Body of pancreas (tissue), 4 donors: Measurements from ENCODE around the gene ADAMTS2.

Experiments
- POLR2A ChIP-seq, 3 donors: fragments of 450-650 bp; IDR thresholded peaks; one replicate each; pipeline ENCODE4 v1.6.1; 2016; ENCODE audit warnings: antibody characterized with exemption in 3 of 3, mild to moderate bottlenecking in 2 of 3
- TF ChIP-seq, protein P1 (sequence below), 7 experiments: fragments of 450-650 bp in 4 of 7; fragments of 200-600 bp in 3 of 7; sonication (generic) in 3 of 7; IDR thresholded peaks; one replicate each; pipeline ENCODE4 v1.5.1; 2016 to 2019; ENCODE audit warnings: antibody characterized with exemption in 7 of 7

DNA sequence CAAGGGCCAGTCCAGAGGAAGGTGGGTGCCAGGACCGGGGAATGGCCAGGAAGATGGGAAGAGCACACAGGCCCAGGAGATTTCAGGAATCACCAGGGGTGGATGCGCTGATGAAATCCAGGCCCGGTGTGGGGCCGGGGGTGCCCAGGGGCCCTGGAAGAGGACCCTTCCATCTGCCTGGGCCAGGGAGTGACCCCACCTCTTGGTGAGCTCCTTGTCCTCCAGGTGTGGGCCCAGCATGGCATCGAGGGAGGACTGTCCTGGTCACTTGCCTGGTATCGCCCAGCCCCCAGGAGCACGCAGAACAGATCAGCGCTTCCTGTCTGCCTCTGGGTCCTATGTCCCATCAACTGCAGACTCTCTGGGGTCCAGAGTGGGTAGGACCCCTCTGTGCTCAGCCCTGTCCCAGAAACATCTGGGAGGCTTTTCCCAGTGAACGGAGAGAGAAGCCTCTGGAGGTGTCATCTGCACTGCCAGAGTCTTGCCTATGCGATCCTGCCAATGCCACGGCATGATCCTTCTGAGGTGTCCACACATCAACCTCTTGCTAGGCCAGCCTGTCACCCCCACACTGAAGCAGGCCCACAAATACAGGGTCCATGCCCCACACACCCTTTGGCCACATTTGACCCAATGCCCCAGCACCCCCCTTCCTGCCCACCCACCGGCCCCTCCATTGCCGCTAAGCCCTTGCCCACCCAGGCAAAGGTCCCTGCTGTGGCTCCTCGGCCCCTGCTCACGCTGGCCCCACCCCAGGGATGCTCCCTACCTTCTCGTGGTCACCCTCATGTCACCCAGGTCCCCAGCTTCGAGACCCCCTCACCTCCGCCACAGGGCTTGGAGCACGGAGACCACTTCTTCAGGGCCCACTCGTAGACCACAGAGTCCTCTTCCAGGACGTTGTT, 217.9 kb downstream of the ADAMTS2 start:
- TF ChIP-seq, protein P1, sequence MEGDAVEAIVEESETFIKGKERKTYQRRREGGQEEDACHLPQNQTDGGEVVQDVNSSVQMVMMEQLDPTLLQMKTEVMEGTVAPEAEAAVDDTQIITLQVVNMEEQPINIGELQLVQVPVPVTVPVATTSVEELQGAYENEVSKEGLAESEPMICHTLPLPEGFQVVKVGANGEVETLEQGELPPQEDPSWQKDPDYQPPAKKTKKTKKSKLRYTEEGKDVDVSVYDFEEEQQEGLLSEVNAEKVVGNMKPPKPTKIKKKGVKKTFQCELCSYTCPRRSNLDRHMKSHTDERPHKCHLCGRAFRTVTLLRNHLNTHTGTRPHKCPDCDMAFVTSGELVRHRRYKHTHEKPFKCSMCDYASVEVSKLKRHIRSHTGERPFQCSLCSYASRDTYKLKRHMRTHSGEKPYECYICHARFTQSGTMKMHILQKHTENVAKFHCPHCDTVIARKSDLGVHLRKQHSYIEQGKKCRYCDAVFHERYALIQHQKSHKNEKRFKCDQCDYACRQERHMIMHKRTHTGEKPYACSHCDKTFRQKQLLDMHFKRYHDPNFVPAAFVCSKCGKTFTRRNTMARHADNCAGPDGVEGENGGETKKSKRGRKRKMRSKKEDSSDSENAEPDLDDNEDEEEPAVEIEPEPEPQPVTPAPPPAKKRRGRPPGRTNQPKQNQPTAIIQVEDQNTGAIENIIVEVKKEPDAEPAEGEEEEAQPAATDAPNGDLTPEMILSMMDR (IDR thresholded peaks at IDR 0.05): no peak
- no peak for TF ChIP-seq POLR2A (IDR thresholded peaks at IDR 0.05)
